MV-4-11 (cell line): ENCODE data around the gene TNFRSF12A.

Experiments used
- DNase-seq: peaks from one replicate; lab custom pipeline; 2025; lab: John Stamatoyannopoulos, UW

The TNFRSF12A gene

GRCh38 chr16:2986623-2987188 lies 33.5 kb upstream of the TNFRSF12A start:
- DNase-seq: no peak

DNA sequence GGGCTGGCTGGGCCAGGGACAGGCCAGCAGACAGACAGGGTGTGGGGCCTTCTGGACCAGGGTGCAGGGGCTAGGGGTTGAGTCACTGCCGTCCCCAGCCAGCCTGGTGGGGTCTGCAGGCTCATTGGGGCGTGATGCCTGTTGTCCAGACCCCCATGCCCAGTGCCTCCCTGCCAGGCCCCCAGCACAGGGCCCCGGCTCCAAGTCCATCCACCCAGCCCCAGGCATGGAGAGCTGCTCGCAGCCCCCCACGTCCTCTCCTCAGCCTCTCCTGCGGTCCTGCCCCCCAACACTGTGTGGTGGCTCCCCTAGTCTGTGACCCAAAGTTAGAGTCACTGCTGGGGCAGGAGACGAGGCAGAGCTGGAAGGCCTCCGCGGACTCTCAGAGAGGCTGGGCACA lies 32.9 kb upstream of the TNFRSF12A start:
- no peak for DNase-seq

GRCh38 chr16:2987833-2988232 lies 32.3 kb upstream of the TNFRSF12A start:
- no peak for DNase-seq

GRCh38 chr16:2988590-2989099 lies 31.5 kb upstream of the TNFRSF12A start:
- no peak for DNase-seq

- no peak for DNase-seq
Measured at GRCh38 chr16:2990891-2991290, 29.3 kb upstream of the TNFRSF12A start.

DNA sequence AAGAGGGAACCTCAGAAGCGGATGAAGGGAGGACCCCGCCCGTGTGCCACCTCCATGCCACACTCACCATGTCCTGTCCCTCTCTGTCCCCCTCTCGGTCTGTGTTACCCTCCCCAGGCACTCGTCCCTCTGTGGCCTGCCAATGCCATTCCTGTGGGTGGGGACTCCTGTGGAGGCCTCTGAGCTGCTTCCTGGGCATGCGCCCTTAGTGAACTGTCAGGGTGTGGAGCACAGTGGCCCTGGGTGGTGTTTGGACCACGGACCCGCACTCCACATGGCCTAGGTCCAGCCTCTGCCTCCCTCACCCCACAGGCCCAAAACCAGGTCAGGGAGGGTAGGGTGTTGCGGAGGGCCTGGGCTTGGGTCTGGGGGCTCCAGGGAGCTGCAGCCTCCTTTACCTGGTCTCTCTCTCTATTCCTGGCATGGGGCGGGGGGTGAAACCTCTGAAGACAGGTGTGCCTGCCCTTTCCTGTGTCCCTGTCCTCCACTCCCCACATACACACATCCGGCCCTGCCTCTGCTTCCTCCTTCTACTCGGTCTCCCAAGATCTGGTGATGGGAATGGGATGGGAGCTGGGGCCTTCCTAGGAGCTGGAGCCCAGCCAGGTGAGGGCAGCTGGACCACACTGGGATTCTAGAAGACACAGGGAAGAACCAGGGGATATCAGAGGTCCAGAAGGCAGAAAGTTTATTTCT lies 28.5 kb upstream of the TNFRSF12A start:
- no peak for DNase-seq

- DNase-seq: no peak
Measured at GRCh38 chr16:2992383-2993081, 27.6 kb upstream of the TNFRSF12A start.

DNA sequence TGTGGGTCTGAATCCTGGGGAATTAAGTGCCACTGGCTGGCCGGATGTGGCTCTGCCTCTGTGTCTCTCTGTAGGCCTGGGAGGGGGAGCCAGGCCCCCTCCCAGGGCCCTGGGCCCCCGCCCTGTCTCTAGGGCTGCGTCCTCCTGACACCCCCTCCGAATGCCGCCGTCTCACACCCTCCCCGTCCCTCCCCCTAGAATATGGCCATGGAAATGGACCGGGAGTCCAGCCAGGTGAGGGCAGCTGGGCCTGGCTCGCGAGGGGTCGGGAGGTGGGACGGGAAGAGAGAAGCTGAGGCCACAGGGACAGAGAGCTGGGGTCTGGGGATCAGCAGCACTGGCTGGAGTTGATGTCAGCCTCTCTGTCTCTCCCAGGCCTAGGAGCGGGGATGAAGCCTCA lies 23.9 kb upstream of the TNFRSF12A start:
- no peak for DNase-seq

DNA sequence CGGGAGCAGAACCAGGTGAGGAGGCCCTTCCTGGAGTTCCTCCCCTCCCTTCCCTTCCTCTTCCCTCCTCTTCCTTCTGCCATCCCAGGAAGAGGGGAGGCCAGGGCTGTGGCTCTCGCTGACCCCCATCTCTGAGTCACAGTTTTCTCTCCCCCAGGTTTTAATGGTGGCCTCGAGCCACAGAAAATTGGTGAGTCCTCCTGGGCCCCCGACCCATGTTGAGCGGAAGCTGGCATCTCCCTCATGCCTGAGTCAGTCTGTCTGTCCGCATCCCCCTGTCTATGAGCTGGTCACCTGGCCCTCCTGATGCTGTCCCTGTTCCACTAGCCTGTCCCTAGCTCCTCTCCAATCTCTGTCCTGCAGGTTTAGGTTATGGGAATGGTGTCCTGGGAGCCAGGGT lies 20.2 kb upstream of the TNFRSF12A start:
- DNase-seq: no peak

DNA sequence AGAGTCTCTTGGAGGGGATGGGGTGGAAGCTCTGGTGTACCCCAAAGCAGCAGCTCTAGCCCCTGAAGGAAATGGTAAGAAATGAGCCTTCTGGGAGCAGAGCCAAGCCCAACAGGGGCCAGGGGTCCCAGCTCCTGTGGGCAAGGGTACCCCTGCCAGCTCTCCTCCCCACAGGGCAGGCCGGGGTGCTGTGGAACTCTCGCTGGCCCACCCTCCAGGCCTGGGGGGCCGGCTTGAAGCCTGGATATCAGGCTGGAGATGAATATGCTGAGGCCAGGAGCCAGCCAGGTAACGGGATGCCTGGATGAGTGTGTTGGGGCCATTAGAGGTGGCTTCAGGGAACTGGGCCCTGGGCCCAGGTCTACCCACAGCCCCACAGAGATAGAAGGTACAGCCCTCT lies 19.6 kb upstream of the TNFRSF12A start:
- no peak for DNase-seq

- DNase-seq: no peak
Measured at GRCh38 chr16:3001316-3001715, 18.9 kb upstream of the TNFRSF12A start.

DNA sequence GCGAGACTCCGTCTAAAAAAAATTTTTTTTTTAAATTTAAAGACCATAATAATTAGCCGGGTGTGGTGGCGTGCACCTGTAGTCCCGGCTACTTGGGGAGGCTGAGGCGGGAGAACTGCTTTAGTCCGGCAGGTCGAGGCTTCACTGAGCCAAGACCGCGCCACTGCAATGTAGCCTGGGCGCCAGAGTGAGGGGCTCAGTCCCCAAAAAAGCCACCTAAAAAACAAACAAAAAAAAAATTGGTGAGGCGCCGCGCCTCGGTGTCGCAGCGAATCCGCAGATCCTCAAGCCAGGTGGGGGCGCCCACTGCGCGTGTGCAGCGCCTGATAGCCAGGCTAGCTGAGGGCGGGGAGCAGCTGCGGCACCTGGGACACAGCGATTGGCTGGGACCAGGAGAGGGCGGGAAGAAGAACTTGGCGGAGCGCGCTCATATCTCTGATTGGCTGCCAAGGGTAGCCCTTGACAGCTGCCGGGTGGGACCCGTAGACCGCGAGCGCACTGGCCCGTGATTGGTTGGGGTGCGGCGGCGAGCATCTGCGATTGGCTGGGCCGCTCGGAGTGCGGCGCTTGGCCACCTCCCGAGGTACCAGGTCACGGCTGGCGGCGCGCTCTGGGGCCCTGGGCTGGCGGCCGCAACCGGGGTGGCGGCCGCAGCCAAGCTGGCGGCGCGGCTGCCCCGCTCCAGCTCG lies 16.4 kb upstream of the TNFRSF12A start:
- peak; percentile 99 for DNase-seq

DNA sequence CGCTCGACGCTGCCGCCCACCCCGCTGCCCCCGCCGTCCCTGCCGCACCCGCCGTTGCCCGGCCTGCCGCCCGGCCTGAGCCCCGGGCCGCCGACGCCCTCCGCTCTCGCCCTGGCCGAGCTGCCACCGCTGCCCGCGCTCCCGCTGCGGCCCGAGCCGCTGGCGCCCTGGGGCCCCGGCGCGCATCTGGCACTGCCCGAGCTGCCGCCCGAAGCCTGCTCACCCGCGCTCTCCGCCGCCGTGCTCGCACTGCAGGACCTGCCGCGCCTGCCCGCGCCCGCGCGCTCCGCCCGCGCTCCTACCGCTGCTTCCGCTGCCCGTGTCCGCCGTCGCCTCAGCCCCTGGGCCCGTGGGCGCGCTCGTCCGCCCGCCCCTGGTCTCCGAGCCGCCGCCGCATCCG lies 15.8 kb upstream of the TNFRSF12A start:
- DNase-seq: no peak

DNA sequence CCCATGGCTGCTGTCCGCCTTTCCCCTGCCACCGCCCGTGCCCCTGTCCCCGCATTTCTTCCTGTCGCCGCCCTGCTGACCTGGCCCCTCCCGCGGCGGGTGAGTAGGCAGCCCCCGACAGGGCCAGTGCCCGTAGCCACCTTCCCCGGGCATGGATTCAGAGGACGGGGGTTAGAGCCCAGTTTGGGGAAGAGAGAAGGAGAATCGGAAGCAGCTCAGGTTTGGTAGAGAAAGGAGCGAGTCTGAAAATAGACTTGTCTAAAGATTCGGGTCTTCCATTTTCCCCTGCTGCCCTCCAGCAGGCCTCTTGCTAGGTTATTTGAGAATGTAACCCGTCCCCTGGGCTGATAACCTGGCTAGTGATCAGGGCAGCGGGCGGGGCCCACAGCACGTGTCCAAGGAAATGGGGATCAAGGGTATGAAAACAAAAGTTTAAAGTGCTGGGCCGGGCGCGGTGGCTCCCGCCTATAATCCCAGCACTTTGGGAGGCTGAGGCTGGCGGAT lies 15.3 kb upstream of the TNFRSF12A start:
- peak; percentile 1 for DNase-seq

DNA sequence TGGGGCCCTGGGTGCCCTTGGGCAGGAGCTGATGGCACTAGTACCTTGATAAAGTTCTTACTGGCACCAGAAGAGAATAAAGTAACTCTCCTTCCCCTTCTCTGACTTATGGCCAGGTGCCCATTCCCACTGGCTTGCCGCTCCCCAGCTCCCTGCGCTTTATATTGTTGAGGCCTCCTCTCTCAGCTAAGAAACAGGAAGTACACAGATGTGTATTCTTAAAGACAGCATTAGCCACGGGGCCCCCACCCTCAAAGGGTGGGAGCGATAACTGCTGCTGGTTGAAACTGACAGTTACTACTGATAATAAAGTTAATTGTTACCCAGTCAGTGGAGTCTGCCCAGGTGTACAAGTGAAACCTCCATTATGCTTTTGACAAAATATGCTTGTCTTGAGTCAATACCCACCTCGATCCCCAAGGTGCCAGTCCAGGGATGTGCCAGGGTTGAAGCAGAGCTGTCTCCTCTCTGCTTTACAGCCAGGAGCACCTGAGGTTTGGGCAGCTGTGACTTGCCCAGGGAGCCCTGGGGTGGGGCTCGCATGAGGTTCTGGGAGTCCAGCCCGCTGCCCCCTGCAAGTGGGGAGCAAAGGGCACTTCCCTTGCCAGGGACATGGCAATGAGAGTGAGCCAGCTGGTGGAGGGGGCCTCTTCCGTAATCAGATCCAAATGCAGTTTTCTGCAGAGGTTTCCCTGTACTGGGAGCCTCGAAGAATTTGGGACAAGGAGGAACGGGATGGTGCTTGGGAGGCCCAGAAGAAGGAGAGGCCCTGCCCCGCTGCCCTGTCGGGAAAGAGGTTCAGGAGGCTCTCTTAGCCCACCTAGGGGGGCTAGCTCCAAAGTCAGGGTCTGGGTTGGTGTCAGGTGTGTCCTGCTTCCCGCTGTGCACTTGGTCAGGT lies 12.9 kb upstream of the TNFRSF12A start:
- DNase-seq: peak; percentile 40

DNA sequence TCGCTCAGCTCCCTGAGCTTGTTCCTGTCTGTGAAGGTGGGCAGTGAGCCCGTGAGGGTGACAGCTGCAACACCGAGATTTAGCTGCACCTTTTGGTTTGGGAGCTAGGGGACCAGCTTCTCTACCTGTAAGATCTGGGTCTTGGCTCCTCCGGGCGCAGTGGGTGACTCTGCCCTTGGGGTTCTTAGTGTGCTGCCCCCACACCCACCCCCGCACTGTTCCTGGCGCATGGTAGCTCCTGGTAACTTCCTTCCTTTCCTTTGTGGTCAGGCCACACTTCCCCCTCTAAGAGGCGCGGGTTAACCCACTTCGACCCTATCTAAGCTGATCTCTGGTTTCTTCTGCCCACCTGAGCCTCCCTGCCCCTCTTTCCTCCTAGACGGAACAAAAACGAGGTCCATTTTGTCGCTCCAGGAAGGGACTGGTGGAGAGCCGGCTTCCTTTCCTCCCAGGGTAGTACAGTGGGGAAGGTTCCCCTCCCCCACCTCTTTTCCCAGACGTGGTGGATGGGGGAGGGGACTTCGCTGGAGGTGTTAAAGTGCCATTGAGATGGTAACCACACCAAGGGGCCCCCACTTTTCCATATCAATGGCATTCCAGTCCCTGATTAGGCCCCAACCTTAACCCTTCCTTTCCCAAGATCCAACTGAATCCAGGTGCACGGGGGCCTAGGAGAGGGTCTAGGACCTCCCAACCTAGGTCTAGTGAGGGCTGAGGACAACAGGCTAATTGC lies 12.0 kb upstream of the TNFRSF12A start:
- DNase-seq: peak; percentile 61

DNA sequence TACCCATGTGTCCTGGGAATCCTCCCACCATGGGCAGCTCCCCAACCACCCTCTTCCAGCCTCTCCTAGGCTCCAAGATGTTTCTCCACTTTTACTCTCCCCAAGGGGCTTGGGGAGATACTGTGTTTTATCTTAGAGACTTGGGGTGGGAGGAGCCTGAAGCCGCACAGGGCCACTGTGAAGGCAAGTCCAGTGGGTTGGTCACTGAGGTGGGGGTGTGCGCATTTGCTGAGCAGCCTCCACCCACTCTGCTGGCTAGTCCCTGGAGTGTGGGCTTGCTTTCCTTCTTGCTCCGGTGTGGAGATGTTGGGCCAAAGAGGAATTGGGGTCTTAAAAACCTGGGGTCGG lies 11.5 kb upstream of the TNFRSF12A start:
- no peak for DNase-seq

DNA sequence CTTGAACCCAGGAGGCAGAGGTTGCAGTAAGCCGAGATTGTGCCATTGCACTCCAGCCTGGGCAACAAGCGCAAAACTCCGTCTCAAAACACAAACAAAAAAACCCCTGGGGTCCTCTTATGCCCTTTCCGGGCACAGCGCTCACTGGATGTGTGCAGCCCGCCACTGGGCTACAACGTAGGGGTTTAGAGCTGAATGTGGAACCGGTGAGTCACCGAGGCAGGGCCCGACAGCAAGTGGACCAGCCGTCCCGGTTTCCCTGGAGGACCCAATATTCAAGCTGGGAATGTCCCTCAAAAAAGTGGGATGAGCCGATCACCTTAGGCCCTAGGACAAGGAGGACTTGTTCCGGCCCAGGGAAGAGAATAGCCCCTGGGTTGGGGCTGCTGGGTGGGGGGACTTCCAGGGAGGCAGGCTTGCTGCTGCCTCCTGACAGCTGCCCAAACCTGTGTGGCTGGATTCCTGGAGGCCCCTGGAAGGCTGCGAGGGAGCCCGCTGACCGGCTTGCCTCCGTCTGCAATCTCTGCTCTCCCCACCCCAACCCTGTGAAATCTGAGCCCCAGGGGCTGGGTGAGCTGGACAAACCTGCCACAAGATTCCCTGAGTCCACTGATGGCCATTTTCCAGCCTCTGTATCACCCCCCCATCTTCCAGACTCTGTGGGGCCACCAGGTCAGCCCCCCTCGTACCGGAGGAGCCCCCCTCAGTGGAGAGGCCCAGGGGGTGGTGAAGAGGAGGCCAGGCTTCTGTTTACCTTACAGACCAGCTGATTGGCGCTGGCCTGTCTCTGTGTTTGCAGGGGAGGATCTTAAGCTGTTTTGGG lies 10.4 kb upstream of the TNFRSF12A start:
- no peak for DNase-seq

DNA sequence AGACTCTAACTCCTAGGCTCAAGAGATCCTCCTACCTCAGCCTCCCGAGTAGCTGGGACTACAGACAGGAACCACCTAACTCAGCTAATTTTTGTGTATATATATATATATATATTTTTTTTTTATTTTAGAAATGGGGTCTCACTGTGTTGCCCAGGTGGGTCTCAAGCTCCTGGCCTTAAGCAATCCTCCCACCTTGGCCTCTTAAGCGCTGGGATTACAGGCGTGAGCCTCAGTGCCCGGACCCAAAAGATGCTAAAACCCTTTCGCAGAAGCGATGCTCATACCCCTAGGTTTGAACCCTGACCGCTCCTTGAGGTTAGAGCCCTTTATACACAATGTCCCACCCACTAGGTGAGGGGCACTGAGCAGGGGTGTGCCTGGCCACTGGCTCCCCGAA lies 9.7 kb upstream of the TNFRSF12A start:
- no peak for DNase-seq

- no peak for DNase-seq
Measured at GRCh38 chr16:3012246-3012645, 7.9 kb upstream of the TNFRSF12A start.
